Femur (tissue), 1 donor: ENCODE results near the gene ERBB4.

Experiments used
- DNase-seq: peaks from one replicate; pipeline ENCODE4 v3.0.0-alpha.2; 2017

The ERBB4 gene

GRCh38 chr2:211447548-211447947, 1091.1 kb downstream of the ERBB4 start:
- no peak for DNase-seq

- DNase-seq: no peak
Observed at GRCh38 chr2:211440107-211440506, 1098.5 kb downstream of the ERBB4 start.

GRCh38 chr2:211439011-211439410, 1099.6 kb downstream of the ERBB4 start:
- no peak for DNase-seq

GRCh38 chr2:211437396-211437795, 1101.2 kb downstream of the ERBB4 start:
- no peak for DNase-seq

DNA sequence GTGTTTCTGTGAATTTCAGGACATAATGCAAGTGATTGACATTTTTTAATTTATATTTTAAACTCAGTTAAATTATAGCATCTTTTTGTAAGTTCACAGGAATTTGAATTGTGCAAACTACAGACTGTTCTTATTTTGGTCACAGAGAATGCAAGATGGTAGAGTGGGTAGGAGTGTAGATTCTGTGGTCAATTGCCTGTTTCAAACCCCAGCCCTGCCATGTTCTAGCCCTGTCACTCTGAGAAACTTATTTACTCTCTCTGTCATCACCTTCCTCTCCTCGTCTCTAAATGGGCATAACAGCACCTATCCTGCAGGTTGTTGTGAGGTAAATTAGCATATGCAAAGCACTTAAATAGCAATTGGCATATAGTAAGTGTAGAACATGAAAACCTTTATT, 1102.4 kb downstream of the ERBB4 start:
- no peak for DNase-seq

DNA sequence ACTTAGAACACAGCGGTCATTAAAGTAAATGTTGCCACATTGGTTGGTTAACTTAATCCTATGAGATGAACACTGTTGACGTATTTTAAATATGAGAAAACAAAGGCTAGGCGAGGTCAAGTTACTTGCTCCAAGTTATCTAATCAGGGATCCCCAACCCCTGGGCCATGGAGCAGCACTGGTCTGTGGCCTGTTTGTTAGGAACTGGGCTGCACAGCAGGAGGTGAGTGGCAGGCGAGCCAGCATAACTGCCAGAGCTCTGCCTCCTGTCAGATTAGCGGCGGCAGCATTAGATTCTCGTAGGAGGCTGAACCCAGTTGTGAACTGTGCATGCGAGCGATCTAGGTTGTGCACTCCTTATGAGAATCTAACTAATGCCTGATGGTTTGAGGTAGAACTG, 1103.3 kb downstream of the ERBB4 start:
- no peak for DNase-seq

- DNase-seq: no peak
Observed at GRCh38 chr2:211434773-211435172, 1103.8 kb downstream of the ERBB4 start.

- DNase-seq: no peak
Observed at GRCh38 chr2:211429256-211429920, 1109.2 kb downstream of the ERBB4 start.

- DNase-seq: no peak
Observed at GRCh38 chr2:211426240-211426639, 1112.4 kb downstream of the ERBB4 start.

DNA sequence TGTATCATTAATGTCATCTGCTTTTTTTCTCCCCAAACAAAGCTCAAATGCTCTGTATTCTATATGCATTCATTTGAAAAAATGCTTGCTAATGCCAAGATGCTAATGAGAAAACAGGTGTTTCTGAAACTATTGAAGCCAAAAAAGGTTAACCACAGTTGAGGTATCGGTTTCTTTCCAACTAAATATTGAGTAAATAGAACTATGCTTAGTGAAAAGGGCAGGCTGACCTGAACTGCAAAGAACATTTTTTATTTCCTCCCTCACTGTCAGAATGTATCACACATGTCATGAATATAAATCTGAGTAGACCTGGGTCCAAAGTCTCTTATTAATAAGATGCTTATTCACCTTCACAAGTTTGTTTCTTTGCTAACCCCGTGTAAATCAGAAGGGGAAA, 1115.6 kb downstream of the ERBB4 start:
- no peak for DNase-seq

- no peak for DNase-seq
Observed at GRCh38 chr2:211417544-211417943, 1121.1 kb downstream of the ERBB4 start.

- DNase-seq: no peak
Observed at GRCh38 chr2:211416373-211416772, 1122.2 kb downstream of the ERBB4 start.

DNA sequence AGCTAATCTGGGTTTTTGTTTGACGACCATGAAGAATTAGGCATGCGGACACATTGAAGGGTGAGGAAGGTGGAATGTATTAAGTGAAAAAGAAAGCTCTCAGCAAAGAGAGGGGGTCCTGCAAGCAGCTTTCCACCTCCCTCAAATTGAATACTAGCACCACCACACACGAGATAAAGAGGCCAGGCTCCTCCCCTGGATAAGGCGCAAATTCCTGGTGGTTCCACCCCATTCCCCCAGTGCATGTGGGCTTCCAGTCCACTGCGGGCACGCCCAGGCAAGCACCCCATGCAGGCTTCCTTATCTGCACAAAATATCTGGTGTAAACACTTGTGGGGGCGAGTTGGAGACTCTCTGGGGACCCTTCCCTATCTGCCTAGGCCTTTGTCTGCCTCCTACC, 1124.9 kb downstream of the ERBB4 start:
- no peak for DNase-seq

GRCh38 chr2:211408483-211408891, 1130.1 kb downstream of the ERBB4 start:
- no peak for DNase-seq

DNA sequence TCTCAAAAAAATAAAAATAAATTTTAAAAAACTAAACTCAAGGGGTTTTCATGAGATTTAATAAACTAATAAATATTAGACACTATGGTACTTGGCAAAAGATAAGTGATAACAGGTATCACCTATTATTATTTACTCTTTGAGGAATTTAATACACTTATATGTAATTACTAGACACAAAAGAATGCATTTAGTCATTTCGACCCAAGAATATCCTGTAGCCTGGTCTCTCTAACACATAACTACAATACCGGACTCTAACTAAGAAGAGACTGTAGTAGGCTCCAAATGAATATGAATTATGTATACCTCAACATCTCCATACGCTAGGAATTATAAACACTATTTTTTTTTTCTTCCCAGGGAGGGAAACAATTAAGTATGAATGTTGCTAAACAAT, 1131.5 kb downstream of the ERBB4 start:
- no peak for DNase-seq

GRCh38 chr2:211405036-211405435, 1133.6 kb downstream of the ERBB4 start:
- no peak for DNase-seq

- DNase-seq: no peak
Observed at GRCh38 chr2:211404098-211404497, 1134.5 kb downstream of the ERBB4 start.

GRCh38 chr2:211401328-211401727, 1137.3 kb downstream of the ERBB4 start:
- DNase-seq: no peak

GRCh38 chr2:211397764-211398163, 1140.8 kb downstream of the ERBB4 start:
- DNase-seq: no peak

GRCh38 chr2:211396815-211397214, 1141.8 kb downstream of the ERBB4 start:
- DNase-seq: no peak

DNA sequence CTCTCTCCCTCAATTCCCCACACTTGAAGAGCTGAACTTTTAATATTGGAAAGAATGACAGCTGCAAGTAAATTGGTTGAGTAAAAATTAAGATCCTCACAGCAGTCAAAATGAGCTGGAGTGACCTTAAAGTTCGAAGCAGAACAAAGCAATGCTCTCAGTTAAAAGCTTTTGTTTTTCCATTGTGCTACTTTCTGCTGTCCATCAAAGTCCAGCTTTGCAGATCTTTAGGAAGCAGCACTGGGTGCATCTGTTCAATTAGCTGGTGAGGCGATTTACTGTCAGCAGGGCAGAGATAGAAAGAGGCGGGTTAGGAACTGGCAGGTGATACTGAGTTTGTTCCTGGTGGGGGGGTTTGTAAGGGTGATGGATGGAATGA, 1147.4 kb downstream of the ERBB4 start:
- no peak for DNase-seq

DNA sequence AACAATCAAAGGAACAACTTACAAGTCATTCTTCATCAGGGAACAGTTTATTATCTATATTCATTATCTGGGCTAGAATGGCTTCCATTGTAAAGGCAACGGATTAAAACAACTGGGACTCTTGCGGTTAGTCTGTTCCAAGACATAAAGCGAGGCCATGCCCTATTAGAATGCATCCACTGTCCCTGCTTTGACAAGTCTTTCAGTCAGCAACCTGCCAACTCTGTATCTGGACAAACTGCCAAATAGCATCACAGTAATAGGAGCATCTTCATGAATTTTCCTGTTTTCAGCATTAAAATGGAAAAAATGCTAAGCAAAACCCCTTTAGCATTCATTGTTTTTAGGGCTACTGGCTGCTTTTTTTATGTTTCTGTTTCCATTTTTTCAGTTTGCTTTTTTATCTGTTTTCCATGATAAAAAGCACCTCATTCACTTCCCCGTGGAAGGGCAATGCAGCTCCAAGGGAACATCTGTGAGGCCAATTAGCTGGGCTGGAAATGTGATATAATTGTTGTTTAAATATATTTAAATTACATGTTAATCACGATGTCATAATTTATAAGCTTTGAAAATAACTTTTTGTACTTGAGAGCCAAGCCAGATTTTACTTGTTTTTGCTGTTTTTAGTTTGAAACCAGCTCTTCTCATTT, 1147.9 kb downstream of the ERBB4 start:
- no peak for DNase-seq

DNA sequence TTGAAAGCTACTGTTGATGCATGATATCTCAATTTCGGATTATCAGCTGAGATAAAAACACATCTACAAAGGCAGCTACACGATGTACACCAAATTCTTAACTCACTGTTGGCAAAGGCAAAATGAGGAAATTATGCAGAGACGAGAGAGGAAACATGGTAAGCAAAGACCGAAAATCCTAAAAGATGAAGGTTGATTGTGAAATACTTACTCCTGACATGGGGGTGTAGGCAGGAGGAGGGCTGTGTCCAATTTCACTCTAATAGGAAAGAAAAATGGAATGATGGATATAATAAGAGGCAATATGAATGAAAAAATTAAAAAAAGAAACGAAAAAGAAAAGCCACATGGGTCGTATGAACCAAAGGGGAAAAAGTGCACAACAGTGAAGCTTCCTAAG, 1150.9 kb downstream of the ERBB4 start:
- no peak for DNase-seq

- DNase-seq: no peak
Observed at GRCh38 chr2:211380041-211380440, 1158.6 kb downstream of the ERBB4 start.

DNA sequence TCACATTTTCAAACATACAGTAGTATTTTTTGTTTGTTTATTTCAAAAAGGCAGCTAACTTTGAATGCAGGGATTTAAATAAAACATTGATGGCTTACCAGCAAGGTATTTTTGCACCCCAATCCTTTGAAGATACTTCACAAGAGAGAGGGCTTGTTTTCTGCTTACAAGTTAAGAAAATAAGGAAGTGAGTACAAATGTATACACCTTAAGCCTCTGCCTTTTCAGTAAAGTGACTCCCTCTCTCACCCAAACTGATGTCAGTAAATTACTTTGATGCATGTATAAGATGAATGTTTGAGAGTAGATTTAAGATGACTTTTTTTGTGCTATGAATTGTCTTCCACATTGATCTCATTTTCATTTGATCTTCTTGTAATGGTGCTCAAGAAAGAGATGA, 1162.2 kb downstream of the ERBB4 start:
- DNase-seq: no peak
